ENCODE measurements around the gene PSMD12.
A peak's percentile ranks its signal among the peaks of the same experiment; 100 is the strongest.

PSMD12 gene

GRCh38 chr17:67381929-67382257, 15.5 kb upstream of the PSMD12 start:
- H3K27ac ChIP-seq (ENCODE audit: low read depth, low read length) = no peak overlapping the region
- H3K9me3 ChIP-seq (ENCODE audit: insufficient read depth, low read length) = no peaks in the 10 kb centered on the region
- no peak overlapping the region for H3K4me2 ChIP-seq (ENCODE audit: low read depth, low read length, poor library complexity, severe bottlenecking)
- H3K79me2 ChIP-seq (ENCODE audit: insufficient read depth, low read length) = no peaks in the 10 kb centered on the region
- TF ChIP-seq, protein P1, sequence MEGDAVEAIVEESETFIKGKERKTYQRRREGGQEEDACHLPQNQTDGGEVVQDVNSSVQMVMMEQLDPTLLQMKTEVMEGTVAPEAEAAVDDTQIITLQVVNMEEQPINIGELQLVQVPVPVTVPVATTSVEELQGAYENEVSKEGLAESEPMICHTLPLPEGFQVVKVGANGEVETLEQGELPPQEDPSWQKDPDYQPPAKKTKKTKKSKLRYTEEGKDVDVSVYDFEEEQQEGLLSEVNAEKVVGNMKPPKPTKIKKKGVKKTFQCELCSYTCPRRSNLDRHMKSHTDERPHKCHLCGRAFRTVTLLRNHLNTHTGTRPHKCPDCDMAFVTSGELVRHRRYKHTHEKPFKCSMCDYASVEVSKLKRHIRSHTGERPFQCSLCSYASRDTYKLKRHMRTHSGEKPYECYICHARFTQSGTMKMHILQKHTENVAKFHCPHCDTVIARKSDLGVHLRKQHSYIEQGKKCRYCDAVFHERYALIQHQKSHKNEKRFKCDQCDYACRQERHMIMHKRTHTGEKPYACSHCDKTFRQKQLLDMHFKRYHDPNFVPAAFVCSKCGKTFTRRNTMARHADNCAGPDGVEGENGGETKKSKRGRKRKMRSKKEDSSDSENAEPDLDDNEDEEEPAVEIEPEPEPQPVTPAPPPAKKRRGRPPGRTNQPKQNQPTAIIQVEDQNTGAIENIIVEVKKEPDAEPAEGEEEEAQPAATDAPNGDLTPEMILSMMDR (IDR thresholded peaks at IDR 0.05; ENCODE audit: insufficient read depth, low read length, poor library complexity, severe bottlenecking) = no peak
- TF ChIP-seq EZH2phosphoT487 (conservative IDR thresholded peaks at IDR 0.05; ENCODE audit: low read length) = no peak
- H2AFZ ChIP-seq (ENCODE audit: low read depth, low read length, severe bottlenecking) = no peak overlapping the region
- H3F3A ChIP-seq (ENCODE audit: insufficient read depth) = no peaks in the 10 kb centered on the region
- H4K20me1 ChIP-seq (ENCODE audit: low read depth, low read length) = no peaks in the 10 kb centered on the region
- no peaks in the 10 kb centered on the region for H3K36me3 ChIP-seq (ENCODE audit: low read length)
- no peaks in the 10 kb centered on the region for H3K27me3 ChIP-seq (ENCODE audit: low read length)
- H3K4me3 ChIP-seq (ENCODE audit: insufficient read depth, low read length, poor library complexity, severe bottlenecking) = no peak overlapping the region
- no peak overlapping the region for H3K9ac ChIP-seq (ENCODE audit: low read length)
- H3K9me2 ChIP-seq (replicated peaks; ENCODE audit: insufficient read depth, low read length) = no peaks in the 10 kb centered on the region

DNA sequence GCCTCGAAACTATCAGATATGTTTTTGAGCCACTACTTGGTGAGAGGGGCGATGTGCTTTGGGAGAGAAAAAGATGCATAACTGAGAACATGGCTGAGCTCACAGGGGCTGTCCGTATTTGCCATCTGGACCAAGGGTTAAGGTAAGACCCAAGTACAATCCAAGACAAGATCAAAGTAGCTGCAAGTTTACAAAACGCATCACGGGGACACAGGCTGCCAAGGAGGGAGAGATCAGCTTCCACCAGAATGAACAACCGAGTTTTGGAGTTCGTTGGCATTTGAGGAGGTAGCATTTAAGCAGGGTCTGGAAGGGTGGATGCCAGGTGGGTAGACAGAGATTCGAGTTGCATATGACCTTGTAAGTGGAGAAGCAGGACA, 12.9 kb upstream of the PSMD12 start:
- no peak overlapping the region for H3K27ac ChIP-seq (ENCODE audit: low read depth, low read length)
- no peaks in the 10 kb centered on the region for H3K79me2 ChIP-seq (ENCODE audit: insufficient read depth, low read length)
- TF ChIP-seq, protein P1 (IDR thresholded peaks at IDR 0.05; ENCODE audit: insufficient read depth, low read length, poor library complexity, severe bottlenecking) = no peak
- no peak for TF ChIP-seq EZH2phosphoT487 (conservative IDR thresholded peaks at IDR 0.05; ENCODE audit: low read length)
- peaks cover 5% of the 10 kb centered on the region; the same call in 1 of the 2 replicates for H3F3A ChIP-seq (ENCODE audit: insufficient read depth)
- H3K9me3 ChIP-seq (ENCODE audit: insufficient read depth, low read length) = no peaks in the 10 kb centered on the region
- H4K20me1 ChIP-seq (ENCODE audit: low read depth, low read length) = no peaks in the 10 kb centered on the region
- no peaks in the 10 kb centered on the region for H3K36me3 ChIP-seq (ENCODE audit: low read length)
- H3K27me3 ChIP-seq (ENCODE audit: low read length) = no peaks in the 10 kb centered on the region
- peak overlapping the region; percentile 64; the same call in 1 of the 2 replicates for H3K9ac ChIP-seq (ENCODE audit: low read length)
- peak overlapping the region; percentile 67 for H3K4me2 ChIP-seq (ENCODE audit: low read depth, low read length, poor library complexity, severe bottlenecking)
- H3K4me3 ChIP-seq (ENCODE audit: insufficient read depth, low read length, poor library complexity, severe bottlenecking) = no peak overlapping the region
- no peaks in the 10 kb centered on the region for H3K9me2 ChIP-seq (replicated peaks; ENCODE audit: insufficient read depth, low read length)
- H2AFZ ChIP-seq (ENCODE audit: low read depth, low read length, severe bottlenecking) = peak overlapping the region; percentile 45

- TF ChIP-seq, protein P1 (IDR thresholded peaks at IDR 0.05; ENCODE audit: insufficient read depth, low read length, poor library complexity, severe bottlenecking) = peak; percentile 13
- no peak for TF ChIP-seq EZH2phosphoT487 (conservative IDR thresholded peaks at IDR 0.05; ENCODE audit: low read length)
- Histone ChIP-seq H3K27ac (ENCODE audit: low read depth, low read length) (peak overlapping the region; percentile 72), H3K4me3 (ENCODE audit: insufficient read depth, low read length, poor library complexity, severe bottlenecking) (peak overlapping the region; percentile 75), H3K9ac (ENCODE audit: low read length) (peak overlapping the region; percentile 64), H3K79me2 (ENCODE audit: insufficient read depth, low read length) (no peaks in the 10 kb centered on the region), H4K20me1 (ENCODE audit: low read depth, low read length) (no peaks in the 10 kb centered on the region), H3F3A (ENCODE audit: insufficient read depth) (peaks cover 5% of the 10 kb centered on the region; the same call in 1 of the 2 replicates), H3K4me2 (ENCODE audit: low read depth, low read length, poor library complexity, severe bottlenecking) (peak overlapping the region; percentile 67), H3K9me2 (replicated peaks; ENCODE audit: insufficient read depth, low read length) (no peaks in the 10 kb centered on the region), H3K36me3 (ENCODE audit: low read length) (no peaks in the 10 kb centered on the region), H3K9me3 (ENCODE audit: insufficient read depth, low read length) (no peaks in the 10 kb centered on the region), H3K27me3 (ENCODE audit: low read length) (no peaks in the 10 kb centered on the region), H2AFZ (ENCODE audit: low read depth, low read length, severe bottlenecking) (peak overlapping the region; percentile 91)
These were observed 12.3 kb upstream of the PSMD12 start for GRCh38 chr17:67378454-67379250.
